Measurements from ENCODE around the gene SNCB. TPM values are rescaled to one million over a fixed set of nuclear protein-coding genes. Genes with fewer than 3 reads are reported as not detected.

Gene SNCB
- total and polyA plus RNA-seq, 2 donors from 2014 or later = not detected

- Histone ChIP-seq H3K27me3 (ENCODE audit: control insufficient read depth, insufficient read depth, low read length) (no peaks in the 10 kb centered on the region), H3K27ac (ENCODE audit: low read depth in 2 of 2, low read length in 2 of 2) (no peak overlapping the region), H3K4me3 (ENCODE audit: low read length in 3 of 3) (no peak overlapping the region), H3K9ac (ENCODE audit: low read length in 3 of 3) (no peak overlapping the region), H3K4me1 (ENCODE audit: control insufficient read depth in 2 of 3, insufficient read depth in 2 of 3, low read depth in 1 of 3, low read length in 3 of 3) (peaks cover 0 to 6% (median 0%) of the 10 kb centered on the region in 3 donors), H3K36me3 (ENCODE audit: control insufficient read depth in 2 of 3, insufficient read depth in 3 of 3, low read length in 3 of 3) (peaks cover 0 to 5% (median 2%) of the 10 kb centered on the region in 3 donors), H3K9me3 (ENCODE audit: control insufficient read depth in 2 of 3, insufficient read depth in 1 of 3, low read length in 3 of 3) (no peaks in the 10 kb centered on the region)
- intact Hi-C loops (cut with DNase I) = no loop called here
- no peak for TF ChIP-seq CTCF (IDR thresholded peaks at IDR 0.05; ENCODE audit: borderline replicate concordance, extremely low read depth, insufficient read depth)
- DNase-seq (no peak), FAIRE-seq (no peak)
Measured at GRCh38 chr5:176654856-176655255, 24.5 kb upstream of the SNCB start.

- DNase-seq = no peak
- Histone ChIP-seq H3K9ac (ENCODE audit: low read length in 3 of 3) (no peak overlapping the region), H3K4me1 (ENCODE audit: control insufficient read depth in 2 of 3, insufficient read depth in 2 of 3, low read depth in 1 of 3, low read length in 3 of 3) (peaks cover 0 to 5% (median 0%) of the 10 kb centered on the region in 3 donors), H3K9me3 (ENCODE audit: control insufficient read depth in 2 of 3, insufficient read depth in 1 of 3, low read length in 3 of 3) (no peaks in the 10 kb centered on the region), H3K27me3 (ENCODE audit: control insufficient read depth, insufficient read depth, low read length) (no peaks in the 10 kb centered on the region), H3K27ac (ENCODE audit: low read depth in 2 of 2, low read length in 2 of 2) (no peak overlapping the region), H3K4me3 (ENCODE audit: low read length in 3 of 3) (no peak overlapping the region), H3K36me3 (ENCODE audit: control insufficient read depth in 2 of 3, insufficient read depth in 3 of 3, low read length in 3 of 3) (peaks cover 0 to 5% (median 2%) of the 10 kb centered on the region in 3 donors)
- no peak for FAIRE-seq
- TF ChIP-seq CTCF (IDR thresholded peaks at IDR 0.05; ENCODE audit: borderline replicate concordance, extremely low read depth, insufficient read depth) = no peak
- intact Hi-C loops (cut with DNase I) = no loop called here
Measured at GRCh38 chr5:176653401-176654385, 23.4 kb upstream of the SNCB start.

- no peaks in the 10 kb centered on the region for H3K27me3 ChIP-seq (ENCODE audit: control insufficient read depth, insufficient read depth, low read length)
- H3K27ac ChIP-seq (ENCODE audit: low read depth in 2 of 2, low read length in 2 of 2) = no peak overlapping the region
- no peak overlapping the region for H3K9ac ChIP-seq (ENCODE audit: low read length in 3 of 3)
- H3K36me3 ChIP-seq (ENCODE audit: control insufficient read depth in 2 of 3, insufficient read depth in 3 of 3, low read length in 3 of 3) = peaks cover 0 to 5% (median 2%) of the 10 kb centered on the region in 3 donors
- intact Hi-C loops (cut with DNase I) = no loop called here
- DNase-seq (no peak), FAIRE-seq (no peak)
- H3K9me3 ChIP-seq (ENCODE audit: control insufficient read depth in 2 of 3, insufficient read depth in 1 of 3, low read length in 3 of 3) = no peaks in the 10 kb centered on the region
- peaks cover 0 to 8% (median 5%) of the 10 kb centered on the region in 3 donors for H3K4me1 ChIP-seq (ENCODE audit: control insufficient read depth in 2 of 3, insufficient read depth in 2 of 3, low read depth in 1 of 3, low read length in 3 of 3)
- H3K4me3 ChIP-seq (ENCODE audit: low read length in 3 of 3) = no peak overlapping the region
- no peak for TF ChIP-seq CTCF (IDR thresholded peaks at IDR 0.05; ENCODE audit: borderline replicate concordance, extremely low read depth, insufficient read depth)
Measured at GRCh38 chr5:176652136-176652535, 21.8 kb upstream of the SNCB start.

Measured in kidney (tissue), 14 donors.